Mesendoderm (in vitro differentiated cells): ENCODE data around the gene TRPM3.

Source experiments
- DNase-seq: peaks from one replicate; pipeline ENCODE4 v3.0.0; 2013
- H2AK5ac ChIP-seq: 2 replicates; pipeline ENCODE4 v1.6.1; 2013; ENCODE audit warnings: low read length, inconsistent platforms
- H2BK120ac ChIP-seq: 2 replicates; pipeline ENCODE4 v1.6.1; 2013; ENCODE audit warnings: low read depth, mild to moderate bottlenecking, low read length, moderate library complexity, mixed read lengths
- H2BK15ac ChIP-seq: replicated peaks from 2 replicates; pipeline ENCODE4 v1.6.1; 2013; ENCODE audit warnings: low read depth, mild to moderate bottlenecking, moderate library complexity
- H2BK5ac ChIP-seq: 2 replicates; pipeline ENCODE4 v1.6.1; 2013; ENCODE audit warnings: low read length, inconsistent platforms
- H3K18ac ChIP-seq: 2 replicates; pipeline ENCODE4 v1.6.1; 2013; ENCODE audit warnings: mild to moderate bottlenecking, low read length, mixed read lengths
- H3K23ac ChIP-seq: one replicate; pipeline ENCODE4 v1.6.1; 2013; ENCODE audit warnings: low read length
- H3K27ac ChIP-seq: 2 replicates; pipeline ENCODE4 v1.5.1; 2013; ENCODE audit warnings: low read depth, mild to moderate bottlenecking, inconsistent platforms, low read length, moderate library complexity
- H3K27me3 ChIP-seq: 2 replicates; pipeline ENCODE4 v1.6.1; 2013; ENCODE audit warnings: low read length, control low read depth, mild to moderate bottlenecking, inconsistent platforms; ENCODE audit not compliant: insufficient read depth, poor library complexity
- H3K36me3 ChIP-seq: 2 replicates; pipeline ENCODE4 v1.6.1; 2013; ENCODE audit warnings: low read length, inconsistent platforms; ENCODE audit not compliant: control insufficient read depth, insufficient read depth
- H3K4ac ChIP-seq: one replicate; pipeline ENCODE4 v1.6.1; 2013; ENCODE audit warnings: low read depth, mild to moderate bottlenecking, low read length, moderate library complexity
- H3K4me1 ChIP-seq: 2 replicates; pipeline ENCODE4 v1.6.1; 2013; ENCODE audit warnings: low read depth, low read length, inconsistent platforms; ENCODE audit not compliant: control insufficient read depth
- H3K4me2 ChIP-seq: 2 replicates; pipeline ENCODE4 v1.6.1; 2013; ENCODE audit warnings: low read length
- H3K4me3 ChIP-seq: 2 replicates; pipeline ENCODE4 v1.5.1; 2013; ENCODE audit warnings: mild to moderate bottlenecking, low read length
- H3K56ac ChIP-seq: one replicate; pipeline ENCODE4 v1.6.1; 2013; ENCODE audit warnings: low read length
- H3K79me1 ChIP-seq: 2 replicates; pipeline ENCODE4 v1.6.1; 2013; ENCODE audit warnings: low read length, inconsistent platforms
- H3K79me2 ChIP-seq: 2 replicates; pipeline ENCODE4 v1.6.1; 2013; ENCODE audit warnings: mild to moderate bottlenecking, low read length; ENCODE audit not compliant: control insufficient read depth, insufficient read depth
- H3K9ac ChIP-seq: 2 replicates; pipeline ENCODE4 v1.6.1; 2013; ENCODE audit warnings: low read length, inconsistent platforms
- H4K5ac ChIP-seq: one replicate; pipeline ENCODE4 v1.6.1; 2013; ENCODE audit warnings: low read length
- H4K8ac ChIP-seq: one replicate; pipeline ENCODE4 v1.6.1; 2013; ENCODE audit warnings: low read depth, mild to moderate bottlenecking, control low read depth, low read length, moderate library complexity
- WGBS: extraction: QIAGEN DNeasy Blood & Tissue Kit; methylation state at CpG from one replicate; pipeline ENCODE4 v1.1.7; 2013; ENCODE audit warnings: low lambda C conversion rate, missing lambda C conversion rate; ENCODE audit not compliant: insufficient coverage; ENCODE audit errors: extremely low coverage; 5-methylcytosine and 5-hydroxymethylcytosine counted together

Gene TRPM3

GRCh38 chr9:70673844-70674243 lies 447.6 kb downstream of the TRPM3 start:
- Histone ChIP-seq H3K27me3 (no peaks in the 10 kb centered on the region), H2BK15ac (no peak overlapping the region), H3K18ac (no peak overlapping the region), H3K56ac (no peak overlapping the region), H2BK5ac (no peak overlapping the region), H3K27ac (no peak overlapping the region), H3K4ac (no peak overlapping the region), H3K4me3 (no peak overlapping the region), H3K36me3 (no peaks in the 10 kb centered on the region), H2AK5ac (no peak overlapping the region), H4K8ac (no peak overlapping the region), H4K5ac (no peak overlapping the region), H2BK120ac (no peak overlapping the region), H3K4me1 (no peaks in the 10 kb centered on the region), H3K79me1 (no peaks in the 10 kb centered on the region), H3K9ac (no peak overlapping the region), H3K79me2 (no peaks in the 10 kb centered on the region), H3K4me2 (no peak overlapping the region), H3K23ac (no peak overlapping the region)
- no peak for DNase-seq
- WGBS: no CpG with 5 or more reads among the region's 1 CpG

GRCh38 chr9:70672161-70672649 lies 449.2 kb downstream of the TRPM3 start:
- Histone ChIP-seq H2BK120ac (no peak overlapping the region), H4K8ac (no peak overlapping the region), H2AK5ac (no peak overlapping the region), H3K36me3 (no peaks in the 10 kb centered on the region), H3K18ac (no peak overlapping the region), H2BK15ac (no peak overlapping the region), H3K79me1 (no peaks in the 10 kb centered on the region), H3K27ac (no peak overlapping the region), H3K4me3 (no peak overlapping the region), H3K27me3 (no peaks in the 10 kb centered on the region), H2BK5ac (no peak overlapping the region), H3K56ac (no peak overlapping the region), H3K4me1 (no peaks in the 10 kb centered on the region), H3K4me2 (no peak overlapping the region), H4K5ac (no peak overlapping the region), H3K9ac (no peak overlapping the region), H3K79me2 (no peaks in the 10 kb centered on the region), H3K4ac (no peak overlapping the region), H3K23ac (no peak overlapping the region)
- no peak for DNase-seq
- WGBS: no CpG with 5 or more reads among the region's 1 CpG

- H2BK120ac ChIP-seq: no peak overlapping the region
- H2AK5ac ChIP-seq: no peak overlapping the region
- no peak overlapping the region for H4K5ac ChIP-seq
- no CpG with 5 or more reads among the region's 3 CpGs for WGBS
- no peaks in the 10 kb centered on the region for H3K79me2 ChIP-seq
- H3K4ac ChIP-seq: no peak overlapping the region
- H3K18ac ChIP-seq: no peak overlapping the region
- no peak overlapping the region for H3K56ac ChIP-seq
- DNase-seq: no peak
- H3K27me3 ChIP-seq: no peaks in the 10 kb centered on the region
- H3K9ac ChIP-seq: no peak overlapping the region
- no peak overlapping the region for H2BK15ac ChIP-seq
- H3K36me3 ChIP-seq: no peaks in the 10 kb centered on the region
- no peak overlapping the region for H4K8ac ChIP-seq
- H3K4me1 ChIP-seq: no peaks in the 10 kb centered on the region
- H3K79me1 ChIP-seq: no peaks in the 10 kb centered on the region
- no peak overlapping the region for H3K23ac ChIP-seq
- H3K4me2 ChIP-seq: no peak overlapping the region
- no peak overlapping the region for H3K27ac ChIP-seq
- no peak overlapping the region for H3K4me3 ChIP-seq
- no peak overlapping the region for H2BK5ac ChIP-seq
Observed at GRCh38 chr9:70668751-70669150, 452.7 kb downstream of the TRPM3 start.

- Histone ChIP-seq H3K36me3 (no peaks in the 10 kb centered on the region), H3K79me2 (no peaks in the 10 kb centered on the region), H2BK5ac (no peak overlapping the region), H3K27ac (no peak overlapping the region), H3K4me2 (no peak overlapping the region), H2BK120ac (no peak overlapping the region), H4K8ac (no peak overlapping the region), H3K4me1 (no peaks in the 10 kb centered on the region), H3K79me1 (no peaks in the 10 kb centered on the region), H3K4me3 (no peak overlapping the region), H2BK15ac (no peak overlapping the region), H3K56ac (no peak overlapping the region), H3K9ac (no peak overlapping the region), H3K4ac (no peak overlapping the region), H3K18ac (no peak overlapping the region), H2AK5ac (no peak overlapping the region), H3K27me3 (no peaks in the 10 kb centered on the region), H4K5ac (no peak overlapping the region), H3K23ac (no peak overlapping the region)
- DNase-seq: peak; percentile 27
Observed at GRCh38 chr9:70658765-70659164, 462.7 kb downstream of the TRPM3 start.

GRCh38 chr9:70656281-70656680 lies 465.1 kb downstream of the TRPM3 start:
- H3K4me1 ChIP-seq: no peaks in the 10 kb centered on the region
- H3K79me1 ChIP-seq: no peaks in the 10 kb centered on the region
- H3K36me3 ChIP-seq: no peaks in the 10 kb centered on the region
- H3K56ac ChIP-seq: no peak overlapping the region
- H2BK5ac ChIP-seq: no peak overlapping the region
- no peak overlapping the region for H3K27ac ChIP-seq
- H3K18ac ChIP-seq: no peak overlapping the region
- no peak overlapping the region for H3K4ac ChIP-seq
- H4K8ac ChIP-seq: no peak overlapping the region
- no peak overlapping the region for H2AK5ac ChIP-seq
- no peaks in the 10 kb centered on the region for H3K79me2 ChIP-seq
- no peak for DNase-seq
- H4K5ac ChIP-seq: no peak overlapping the region
- no peak overlapping the region for H3K9ac ChIP-seq
- no peaks in the 10 kb centered on the region for H3K27me3 ChIP-seq
- WGBS: no CpG with 5 or more reads among the region's 1 CpG
- no peak overlapping the region for H3K4me3 ChIP-seq
- H2BK120ac ChIP-seq: no peak overlapping the region
- no peak overlapping the region for H3K23ac ChIP-seq
- H2BK15ac ChIP-seq: no peak overlapping the region
- no peak overlapping the region for H3K4me2 ChIP-seq

GRCh38 chr9:70654144-70654543 lies 467.3 kb downstream of the TRPM3 start:
- Histone ChIP-seq H3K56ac (no peak overlapping the region), H4K5ac (no peak overlapping the region), H3K27me3 (no peaks in the 10 kb centered on the region), H2BK15ac (no peak overlapping the region), H3K36me3 (no peaks in the 10 kb centered on the region), H3K4me1 (no peaks in the 10 kb centered on the region), H3K18ac (no peak overlapping the region), H4K8ac (no peak overlapping the region), H3K27ac (no peak overlapping the region), H3K4me3 (no peak overlapping the region), H2AK5ac (no peak overlapping the region), H3K79me1 (no peaks in the 10 kb centered on the region), H3K23ac (no peak overlapping the region), H3K9ac (no peak overlapping the region), H3K4ac (no peak overlapping the region), H3K79me2 (no peaks in the 10 kb centered on the region), H3K4me2 (no peak overlapping the region), H2BK5ac (no peak overlapping the region), H2BK120ac (no peak overlapping the region)
- DNase-seq: no peak
- no CpG with 5 or more reads among the region's 1 CpG for WGBS
